Esophagus squamous epithelium (tissue), 5 donors: ENCODE data around the gene EED. TPM values are rescaled to one million over a fixed set of nuclear protein-coding genes. Genes with fewer than 3 reads are reported as not detected.
"Not testable (repeated sequence)": the region's sequence is repeated elsewhere in the genome, so short reads cannot be mapped to it uniquely, and the experiment has no call there.

ENCODE experiments used
- DNase-seq: peaks from one replicate; lab custom pipeline; 2025; lab: John Stamatoyannopoulos, UW
- H3K27ac ChIP-seq, 4 donors: fragments of 200-600 bp; sonication (generic); one replicate each; pipeline ENCODE4 v1.5.1; 2016 to 2019; ENCODE audit warnings: mild to moderate bottlenecking in 1 of 4
- H3K27me3 ChIP-seq, 4 donors: fragments of 200-600 bp; sonication (generic); 1 replicate in 3 of 4; 2 replicates in 1 of 4; pipeline versions ENCODE4 v1.5.1 to v1.6.0; 2017 to 2021; ENCODE audit warnings: antibody characterized with exemption in 1 of 4
- H3K36me3 ChIP-seq, 3 donors: fragments of 200-600 bp; sonication (generic); one replicate each; pipeline ENCODE4 v1.5.1; 2016 to 2019
- H3K4me1 ChIP-seq, 3 donors: fragments of 200-600 bp; sonication (generic); one replicate each; pipeline ENCODE4 v1.5.1; 2017 to 2019
- H3K4me3 ChIP-seq, 4 donors: fragments of 200-600 bp; sonication (generic); 1 replicate in 3 of 4; 2 replicates in 1 of 4; pipeline ENCODE4 v1.5.1; 2016 to 2019; ENCODE audit warnings: mild to moderate bottlenecking in 2 of 4, moderate library complexity in 1 of 4
- H3K9me3 ChIP-seq, 3 donors: fragments of 200-600 bp; sonication (generic); one replicate each; pipeline ENCODE4 v1.5.1; 2016 to 2019
- POLR2A ChIP-seq, 4 donors: fragments of 450-650 bp; IDR thresholded peaks; one replicate each; pipeline ENCODE4 v1.6.1; 2017; ENCODE audit warnings: antibody characterized with exemption in 4 of 4, mild to moderate bottlenecking in 4 of 4, moderate library complexity in 3 of 4
- WGBS, 2 donors: methylation state at CpG; one replicate each; pipeline ENCODE4 v1.1.5; 2018; 5-methylcytosine and 5-hydroxymethylcytosine counted together
- intact Hi-C: fragments of 100-400 bp; cut with DNase I; formaldehyde crosslinking; loops from one replicate; pipeline ENCODE4 v1.15.0; 2022
- total RNA-seq, 4 donors: library from RNA; depleted of rRNA; stranded (reverse); fragments of >200 nt; gene quantifications; one replicate each; pipeline ENCODE4 v1.1.0, GENCODE V29; 2016
- TF ChIP-seq, protein P1 (sequence below), 6 experiments: fragments of 450-650 bp in 4 of 6; fragments of 200-600 bp in 2 of 6; sonication (generic) in 2 of 6; IDR thresholded peaks; one replicate each; pipeline ENCODE4 v1.5.1; 2016 to 2019; ENCODE audit warnings: antibody characterized with exemption in 6 of 6, mild to moderate bottlenecking in 4 of 6, moderate library complexity in 4 of 6
- donor health status: DM: yes; HTN: yes; CAD: no.

EED gene
- total RNA-seq, 4 donors from 2014 or later: 14.4 to 26.3 (median 18.5) TPM

DNA sequence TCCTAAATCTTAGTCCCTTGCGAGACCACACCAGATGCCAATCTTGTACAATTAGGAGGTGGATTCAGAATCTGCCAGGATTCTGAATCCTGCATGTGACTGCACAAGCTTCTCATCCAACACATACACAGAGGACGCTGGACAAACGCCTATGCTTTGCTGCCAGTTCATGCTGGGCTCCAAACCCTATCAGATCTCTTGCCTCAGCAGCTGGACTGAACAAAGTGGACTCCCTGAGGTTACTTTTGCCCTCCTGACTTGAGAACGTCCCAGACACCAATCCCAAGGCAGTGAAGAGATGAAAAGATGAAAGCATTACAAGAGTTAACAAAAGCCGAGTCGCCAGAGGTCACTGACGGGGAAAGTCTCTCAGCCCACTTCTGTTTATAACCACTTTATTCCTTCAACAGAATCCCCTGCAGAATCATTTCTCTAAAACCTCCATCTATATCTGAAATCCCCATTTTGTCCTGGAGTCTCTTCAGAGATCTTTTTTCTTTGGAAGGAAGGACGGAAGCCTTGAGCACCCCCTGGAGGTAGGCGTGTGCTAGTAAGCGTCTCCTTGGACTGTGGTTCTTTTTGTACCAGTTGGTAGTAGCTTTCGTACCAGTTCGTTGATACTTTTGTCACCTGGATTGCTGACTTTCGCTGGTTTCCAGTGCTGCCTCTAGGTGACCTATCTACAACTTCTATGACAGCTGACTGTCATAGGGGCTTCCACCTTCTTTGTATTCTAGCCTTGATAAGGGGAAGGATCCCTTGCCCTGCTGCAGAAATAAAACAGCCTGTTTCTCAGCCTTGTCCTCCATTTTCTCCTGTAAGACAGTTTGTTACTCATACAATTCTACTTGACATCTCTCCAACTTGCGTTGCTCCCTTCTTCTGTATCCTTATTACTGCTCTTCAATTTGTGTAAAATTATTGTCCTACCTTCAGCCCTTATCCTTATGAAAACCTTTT is 26.1 kb upstream of the EED start:
- Histone ChIP-seq H3K4me1 (peaks cover 0 to 20% (median 5%) of the 10 kb centered on the region in 3 donors), H3K9me3 (no peaks in the 10 kb centered on the region), H3K27me3 (no peaks in the 10 kb centered on the region), H3K36me3 (no peaks in the 10 kb centered on the region), H3K27ac (no peak overlapping the region), H3K4me3 (peak overlapping the region in 2 of 4 donors; percentile 25 to 50)
- WGBS, 2 donors: 11 to 28% methylated on average over 12 to 14 of the region's 14 CpGs
- intact Hi-C loops: loop anchor here (10.0 kb wide), 2 partner anchors 274 to 354 kb away; no protein-coding TSS in a partner anchor
- TF ChIP-seq, protein P1, sequence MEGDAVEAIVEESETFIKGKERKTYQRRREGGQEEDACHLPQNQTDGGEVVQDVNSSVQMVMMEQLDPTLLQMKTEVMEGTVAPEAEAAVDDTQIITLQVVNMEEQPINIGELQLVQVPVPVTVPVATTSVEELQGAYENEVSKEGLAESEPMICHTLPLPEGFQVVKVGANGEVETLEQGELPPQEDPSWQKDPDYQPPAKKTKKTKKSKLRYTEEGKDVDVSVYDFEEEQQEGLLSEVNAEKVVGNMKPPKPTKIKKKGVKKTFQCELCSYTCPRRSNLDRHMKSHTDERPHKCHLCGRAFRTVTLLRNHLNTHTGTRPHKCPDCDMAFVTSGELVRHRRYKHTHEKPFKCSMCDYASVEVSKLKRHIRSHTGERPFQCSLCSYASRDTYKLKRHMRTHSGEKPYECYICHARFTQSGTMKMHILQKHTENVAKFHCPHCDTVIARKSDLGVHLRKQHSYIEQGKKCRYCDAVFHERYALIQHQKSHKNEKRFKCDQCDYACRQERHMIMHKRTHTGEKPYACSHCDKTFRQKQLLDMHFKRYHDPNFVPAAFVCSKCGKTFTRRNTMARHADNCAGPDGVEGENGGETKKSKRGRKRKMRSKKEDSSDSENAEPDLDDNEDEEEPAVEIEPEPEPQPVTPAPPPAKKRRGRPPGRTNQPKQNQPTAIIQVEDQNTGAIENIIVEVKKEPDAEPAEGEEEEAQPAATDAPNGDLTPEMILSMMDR (IDR thresholded peaks at IDR 0.05): peak; percentile 80 to 90 (median 83)
- TF ChIP-seq POLR2A (IDR thresholded peaks at IDR 0.05): no peak
- no peak for DNase-seq

DNA sequence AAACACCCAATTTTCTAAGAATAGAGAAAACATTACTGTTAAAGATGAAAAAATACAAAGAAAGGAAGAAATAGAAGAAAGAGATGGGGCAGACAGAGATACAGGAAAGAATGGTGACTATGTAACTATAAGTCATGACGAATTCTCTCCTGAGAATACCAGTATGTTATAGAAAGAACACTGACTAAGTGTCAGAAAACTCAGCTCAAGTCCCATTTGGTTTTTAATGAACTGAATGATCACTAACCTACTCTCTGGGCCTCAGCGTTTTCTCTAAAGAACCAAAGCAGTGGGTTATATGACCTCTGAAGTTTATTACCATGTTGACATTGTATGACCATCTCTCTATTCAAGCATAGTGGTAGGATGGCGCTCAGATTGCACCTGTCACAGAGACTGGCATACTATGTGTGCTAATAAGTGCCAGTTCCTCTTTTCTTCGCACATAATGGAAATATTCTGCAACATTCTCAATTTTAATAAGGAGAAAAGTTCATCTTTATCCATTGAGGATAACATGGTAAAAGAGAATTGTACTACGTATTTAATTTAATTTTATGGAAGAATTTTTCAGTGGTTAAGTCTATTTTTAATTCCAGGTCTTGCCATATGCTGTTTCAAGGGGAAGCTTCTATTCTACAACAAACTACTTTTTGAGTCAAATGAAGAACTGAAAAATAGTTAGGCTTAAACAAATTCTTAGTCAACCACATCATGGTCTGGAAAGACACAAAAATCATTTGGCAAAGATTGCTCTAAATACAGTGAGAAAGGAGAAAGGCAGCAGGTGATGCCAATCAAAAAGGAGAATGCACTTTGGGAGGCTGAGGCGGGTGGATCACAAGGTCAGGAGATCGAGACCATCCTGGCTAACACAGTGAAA is 25.0 kb upstream of the EED start:
- Histone ChIP-seq H3K4me3 (no peak overlapping the region), H3K27me3 (no peaks in the 10 kb centered on the region), H3K9me3 (no peaks in the 10 kb centered on the region), H3K27ac (no peak overlapping the region), H3K4me1 (peaks cover 0 to 17% (median 5%) of the 10 kb centered on the region in 3 donors), H3K36me3 (no peaks in the 10 kb centered on the region)
- WGBS, 2 donors: 84 to 90% methylated on average over 7 of the region's 7 CpGs
- intact Hi-C loops: loop anchor here (10.0 kb wide), 2 partner anchors 275 to 355 kb away; no protein-coding TSS in a partner anchor
- no peak for DNase-seq
- TF ChIP-seq, protein P1 (IDR thresholded peaks at IDR 0.05): no peak
- TF ChIP-seq POLR2A (IDR thresholded peaks at IDR 0.05): no peak

DNA sequence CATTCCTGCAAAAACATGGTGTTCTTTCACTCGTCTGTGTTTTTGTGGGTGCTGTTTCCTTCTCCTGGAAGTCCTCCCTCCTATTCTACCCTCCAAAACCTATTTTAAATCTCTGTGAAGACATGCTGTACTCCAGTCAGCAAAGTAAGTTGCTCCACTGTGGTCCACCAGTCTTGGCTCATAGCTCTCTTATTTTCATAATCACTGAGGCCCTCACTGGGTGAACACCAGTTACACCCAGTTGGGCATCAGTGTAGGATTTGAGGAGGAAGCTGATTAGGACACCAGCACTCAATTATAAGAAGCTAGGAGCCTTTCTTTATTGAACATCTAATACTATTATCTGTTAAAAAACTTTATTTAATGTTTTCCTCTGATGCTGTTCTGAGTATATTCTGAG is 23.9 kb upstream of the EED start:
- peaks cover 0 to 10% (median 5%) of the 10 kb centered on the region in 3 donors for H3K4me1 ChIP-seq

DNA sequence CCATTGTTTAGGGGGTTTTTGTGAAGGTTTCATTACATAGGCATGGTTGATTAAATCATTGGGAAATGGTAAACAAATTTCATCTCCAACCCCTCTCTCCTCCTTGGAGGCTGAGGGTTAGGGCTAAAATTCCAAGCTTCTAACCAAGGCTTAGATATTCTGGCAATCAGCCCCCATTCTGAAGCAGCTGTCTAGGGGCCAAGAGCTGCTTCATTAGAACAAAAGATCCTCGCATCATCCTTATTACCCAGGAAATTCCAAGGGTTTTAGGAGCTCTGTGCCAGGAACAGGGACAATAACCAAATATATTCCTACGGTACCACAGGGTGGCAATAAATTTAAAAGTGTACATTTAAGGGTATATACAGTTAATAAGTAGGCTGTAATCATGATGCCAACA is 22.5 kb upstream of the EED start:
- Histone ChIP-seq H3K9me3 (peaks cover 0 to 2% (median 0%) of the 10 kb centered on the region in 3 donors), H3K27ac (no peak overlapping the region), H3K4me3 (no peak overlapping the region), H3K4me1 (peaks cover 0 to 10% (median 5%) of the 10 kb centered on the region in 3 donors), H3K27me3 (no peaks in the 10 kb centered on the region), H3K36me3 (no peaks in the 10 kb centered on the region)
- DNase-seq: no peak
- TF ChIP-seq, protein P1 (IDR thresholded peaks at IDR 0.05): no peak
- no peak for TF ChIP-seq POLR2A (IDR thresholded peaks at IDR 0.05)
- intact Hi-C loops: no loop called here
- 23 to 45% methylated on average over 2 of the region's 2 CpGs for WGBS, 2 donors

More for the DNA sequence above, 23.9 kb upstream of the EED start:
- TF ChIP-seq, protein P1 (IDR thresholded peaks at IDR 0.05): no peak
- no peak for TF ChIP-seq POLR2A (IDR thresholded peaks at IDR 0.05)
- H3K9me3 ChIP-seq: peaks cover 0 to 2% (median 0%) of the 10 kb centered on the region in 3 donors
- intact Hi-C loops: no loop called here
- no peak overlapping the region for H3K4me3 ChIP-seq
- DNase-seq: no peak
- H3K36me3 ChIP-seq: no peaks in the 10 kb centered on the region
- no peak overlapping the region for H3K27ac ChIP-seq
- 63 to 84% methylated on average over 1 of the region's 1 CpG for WGBS, 2 donors
- H3K27me3 ChIP-seq: no peaks in the 10 kb centered on the region

DNA sequence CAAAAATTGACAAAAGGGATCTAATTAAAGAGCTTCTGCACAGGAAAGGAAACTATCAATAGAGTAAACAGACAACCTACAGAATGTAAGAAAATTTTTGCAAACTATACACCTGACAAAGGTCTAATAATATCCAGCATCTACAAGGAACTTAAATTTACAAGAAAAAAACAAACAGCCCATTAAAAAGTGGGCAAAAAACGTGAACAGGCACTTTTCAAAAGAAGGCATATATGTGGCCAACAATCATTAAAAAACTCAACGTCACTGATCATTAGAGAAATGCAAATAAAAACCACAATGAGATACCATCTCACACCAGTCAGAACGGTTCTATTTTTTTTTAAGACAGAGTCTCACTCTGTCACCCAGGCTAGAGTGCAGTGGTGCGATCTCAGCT is 20.0 kb upstream of the EED start:
- H3K36me3 ChIP-seq, H3K4me3 ChIP-seq, H3K9me3 ChIP-seq, H3K27ac ChIP-seq, DNase-seq, H3K4me1 ChIP-seq, H3K27me3 ChIP-seq, intact Hi-C loops: not testable (repeated sequence)
- 51 to 58% methylated on average over 4 of the region's 4 CpGs for whole genome bisulfite sequencing, 2 donors

DNA sequence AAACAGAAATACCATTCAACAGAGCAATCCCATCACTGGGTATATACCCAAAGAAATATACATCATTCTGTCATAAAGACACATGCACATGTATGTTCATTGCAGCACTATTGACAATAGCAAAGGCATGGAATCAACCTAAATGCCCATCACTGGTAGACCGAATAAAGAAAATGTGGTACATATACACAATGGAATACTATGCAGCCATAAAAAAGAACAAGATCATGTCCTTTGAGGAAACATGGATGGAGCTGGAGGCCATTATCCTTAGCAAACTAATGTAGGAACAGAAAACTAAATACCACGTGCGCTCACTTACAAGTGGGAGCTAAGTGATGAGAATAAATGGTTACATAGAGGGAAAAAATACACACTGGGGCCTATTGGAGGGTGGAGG is 19.2 kb upstream of the EED start:
- H3K27ac ChIP-seq, intact Hi-C loops, H3K36me3 ChIP-seq, H3K27me3 ChIP-seq, DNase-seq, H3K9me3 ChIP-seq, H3K4me3 ChIP-seq: not testable (repeated sequence)
- H3K4me1 ChIP-seq: peaks cover 0 to 14% (median 0%) of the 10 kb centered on the region in 3 donors
- WGBS, 2 donors: 94 to 98% methylated on average over 3 of the region's 3 CpGs
